Skeletal muscle tissue (tissue), 4 donors: Measurements from ENCODE around the gene CCDC28A. TPM values are rescaled to one million over a fixed set of nuclear protein-coding genes. Genes with fewer than 3 reads are reported as not detected.
A peak's percentile ranks its signal among the peaks of the same experiment; 100 is the strongest.

Experiments
- H3K27ac ChIP-seq: one replicate; pipeline ENCODE4 v1.7.0; 2013; ENCODE audit warnings: mild to moderate bottlenecking, low read depth, low read length, inconsistent platforms
- H3K27me3 ChIP-seq, 3 donors: one replicate each; pipeline ENCODE4 v1.7.0; 2013; ENCODE audit warnings: low read length in 3 of 3; ENCODE audit not compliant: control insufficient read depth in 3 of 3, insufficient read depth in 3 of 3
- H3K36me3 ChIP-seq, 3 donors: one replicate each; pipeline ENCODE4 v1.7.0; 2013; ENCODE audit warnings: low read length in 3 of 3; ENCODE audit not compliant: control insufficient read depth in 3 of 3, insufficient read depth in 3 of 3
- H3K4me1 ChIP-seq, 3 donors: one replicate each; pipeline ENCODE4 v1.7.0; 2013; ENCODE audit warnings: low read length in 3 of 3, mild to moderate bottlenecking in 3 of 3; ENCODE audit not compliant: control insufficient read depth in 3 of 3, insufficient read depth in 3 of 3
- H3K4me3 ChIP-seq, 3 donors: one replicate each; pipeline ENCODE4 v1.7.0; 2013; ENCODE audit warnings: low read length in 3 of 3
- H3K9ac ChIP-seq, 3 donors: one replicate each; pipeline ENCODE4 v1.7.0; 2013; ENCODE audit warnings: low read length in 3 of 3, mild to moderate bottlenecking in 3 of 3, moderate library complexity in 2 of 3, low read depth in 1 of 3
- H3K9me3 ChIP-seq, 3 donors: one replicate each; pipeline ENCODE4 v1.7.0; 2013; ENCODE audit warnings: low read length in 3 of 3; ENCODE audit not compliant: control insufficient read depth in 3 of 3
- total RNA-seq: library from RNA; depleted of rRNA; stranded (reverse); fragments of >200 nt; gene quantifications from one replicate; pipeline ENCODE4 v1.2.3, GENCODE V29; 2014
- donor health status: Osteomylitis.

Gene CCDC28A
- total RNA-seq, 1 donor from 2014 or later = 11.0 TPM

- Histone ChIP-seq H3K4me1 (peaks cover 0 to 5% (median 3%) of the 10 kb centered on the region in 3 donors), H3K9ac (no peak overlapping the region), H3K27me3 (no peaks in the 10 kb centered on the region), H3K27ac (no peak overlapping the region), H3K36me3 (peaks cover 13 to 43% (median 27%) of the 10 kb centered on the region in 3 donors), H3K9me3 (no peaks in the 10 kb centered on the region), H3K4me3 (no peak overlapping the region)
These were observed 13.6 kb downstream of the CCDC28A start for GRCh38 chr6:138787138-138787537.

GRCh38 chr6:138795809-138796603, 22.4 kb downstream of the CCDC28A start, which contains the start of gene ECT2L:
TSS of gene ECT2L (plus strand) at chr6:138796087. CDS start at chr6:138813275, 17,188 bp downstream.
- Histone ChIP-seq H3K4me3 (peak within 1 kb of the TSS in 2 of 3 donors; percentile 41 to 48), H3K36me3 (peaks cover 0 to 13% (median 10%) of the 10 kb centered on the region in 3 donors), H3K27ac (peak within 1 kb of the TSS; percentile 0), H3K9me3 (no peaks in the 10 kb centered on the region), H3K9ac (peak within 1 kb of the TSS; percentile 46 to 63 (median 58)), H3K4me1 (no peaks in the 10 kb centered on the region), H3K27me3 (no peaks in the 10 kb centered on the region)

GRCh38 chr6:138796771-138797170, 23.2 kb downstream of the CCDC28A start:
- Histone ChIP-seq H3K27me3 (no peaks in the 10 kb centered on the region), H3K9me3 (no peaks in the 10 kb centered on the region), H3K36me3 (peaks cover 0 to 9% (median 4%) of the 10 kb centered on the region in 3 donors), H3K9ac (no peak overlapping the region), H3K4me1 (no peaks in the 10 kb centered on the region), H3K4me3 (no peak overlapping the region), H3K27ac (no peak overlapping the region)

GRCh38 chr6:138797806-138798446, 24.4 kb downstream of the CCDC28A start:
- Histone ChIP-seq H3K4me3 (no peak overlapping the region), H3K36me3 (peaks cover 0 to 1% (median under 1%) of the 10 kb centered on the region in 3 donors), H3K9me3 (no peaks in the 10 kb centered on the region), H3K4me1 (no peaks in the 10 kb centered on the region), H3K9ac (no peak overlapping the region), H3K27me3 (no peaks in the 10 kb centered on the region), H3K27ac (no peak overlapping the region)

- no peak overlapping the region for H3K4me3 ChIP-seq
- no peaks in the 10 kb centered on the region for H3K4me1 ChIP-seq
- no peak overlapping the region for H3K9ac ChIP-seq
- no peaks in the 10 kb centered on the region for H3K36me3 ChIP-seq
- H3K27ac ChIP-seq = no peak overlapping the region
- H3K9me3 ChIP-seq = no peaks in the 10 kb centered on the region
- peaks cover 0 to 1% (median 0%) of the 10 kb centered on the region in 3 donors for H3K27me3 ChIP-seq
These were observed 27.0 kb downstream of the CCDC28A start for GRCh38 chr6:138800377-138801150.

- H3K9me3 ChIP-seq = no peaks in the 10 kb centered on the region
- H3K27me3 ChIP-seq = peaks cover 0 to 3% (median 0%) of the 10 kb centered on the region in 3 donors
- no peaks in the 10 kb centered on the region for H3K4me1 ChIP-seq
- H3K9ac ChIP-seq = no peak overlapping the region
- no peak overlapping the region for H3K4me3 ChIP-seq
- H3K36me3 ChIP-seq = no peaks in the 10 kb centered on the region
- H3K27ac ChIP-seq = no peak overlapping the region
These were observed 29.8 kb downstream of the CCDC28A start for GRCh38 chr6:138803331-138803730.

GRCh38 chr6:138803861-138804260, 30.3 kb downstream of the CCDC28A start:
- no peak overlapping the region for H3K27ac ChIP-seq
- no peak overlapping the region for H3K9ac ChIP-seq
- H3K4me1 ChIP-seq = no peaks in the 10 kb centered on the region
- H3K36me3 ChIP-seq = no peaks in the 10 kb centered on the region
- no peaks in the 10 kb centered on the region for H3K9me3 ChIP-seq
- peaks cover 0 to 3% (median 0%) of the 10 kb centered on the region in 3 donors for H3K27me3 ChIP-seq
- no peak overlapping the region for H3K4me3 ChIP-seq

GRCh38 chr6:138805016-138805765, 31.6 kb downstream of the CCDC28A start:
- Histone ChIP-seq H3K36me3 (no peaks in the 10 kb centered on the region), H3K9me3 (no peaks in the 10 kb centered on the region), H3K27ac (no peak overlapping the region), H3K4me1 (no peaks in the 10 kb centered on the region), H3K9ac (no peak overlapping the region), H3K4me3 (no peak overlapping the region), H3K27me3 (peaks cover 0 to 3% (median 0%) of the 10 kb centered on the region in 3 donors)

- H3K9ac ChIP-seq = no peak overlapping the region
- no peaks in the 10 kb centered on the region for H3K36me3 ChIP-seq
- no peaks in the 10 kb centered on the region for H3K9me3 ChIP-seq
These were observed 33.3 kb downstream of the CCDC28A start for GRCh38 chr6:138806889-138807288.

More at GRCh38 chr6:138806889-138807288, 33.3 kb downstream of the CCDC28A start:
- peaks cover 0 to 3% (median 0%) of the 10 kb centered on the region in 3 donors for H3K27me3 ChIP-seq
- H3K27ac ChIP-seq = no peak overlapping the region
- H3K4me3 ChIP-seq = no peak overlapping the region
- H3K4me1 ChIP-seq = no peaks in the 10 kb centered on the region
